HEK293 (cell line): ENCODE data around the gene IL4R.
"Not testable (repeated sequence)": the region's sequence is repeated elsewhere in the genome, so short reads cannot be mapped to it uniquely, and the experiment has no call there.

Experiments
- CTCF ChIA-PET: fragments of 350-600 bp; formaldehyde crosslinking; extraction: SDS; loops from one replicate; lab custom pipeline; 2021; ENCODE audit warnings: antibody characterized with exemption; lab: Yijun Ruan, JAX
- POLR2A ChIA-PET: fragments of 300-600 bp; formaldehyde crosslinking; extraction: SDS; loops from one replicate; lab custom pipeline; 2020; ENCODE audit warnings: antibody characterized with exemption, inconsistent platforms; lab: Yijun Ruan, JAX
- H3K27ac ChIP-seq: fragments of 200-500 bp; sonication (Bioruptor generic); 2 replicates; pipeline ENCODE4 v1.5.1; 2014; ENCODE audit warnings: low read depth, low read length, control low read depth, inconsistent platforms; ENCODE audit errors: extremely low read depth
- H3K36me3 ChIP-seq, 2 experiments: fragments of 200-500 bp in 1 of 2; sonication (Bioruptor generic) in 1 of 2; 1 replicate in 1 of 2; 2 replicates in 1 of 2; pipeline ENCODE4 v1.5.1; 2014 to 2017; ENCODE audit warnings: inconsistent platforms in 2 of 2, low read length in 2 of 2; ENCODE audit not compliant: control insufficient read depth in 2 of 2, insufficient read depth in 1 of 2
- H3K4me1 ChIP-seq: fragments of 200-500 bp; sonication (Bioruptor generic); 2 replicates; pipeline ENCODE4 v1.5.1; 2014; ENCODE audit warnings: mild to moderate bottlenecking, low read length, inconsistent platforms; ENCODE audit not compliant: control insufficient read depth, insufficient read depth
- H3K4me3 ChIP-seq: 2 replicates; pipeline ENCODE4 v1.5.1; 2011; ENCODE audit warnings: low read depth, mild to moderate bottlenecking, control low read depth, low read length, moderate library complexity
- H3K9me3 ChIP-seq: fragments of 200-500 bp; sonication (Bioruptor generic); 2 replicates; pipeline ENCODE4 v1.5.1; 2014; ENCODE audit warnings: low read depth, low read length, inconsistent platforms; ENCODE audit not compliant: control insufficient read depth, insufficient read depth
- INSM2 ChIP-seq: fragments of 450-650 bp; formaldehyde crosslinking; IDR thresholded peaks from 2 replicates; pipeline ENCODE4 v1.5.1; 2016; ENCODE audit warnings: missing biosample characterization, missing genetic modification characterization
- MZF1 ChIP-seq: fragments of 450-650 bp; formaldehyde crosslinking; IDR thresholded peaks from 2 replicates; pipeline ENCODE4 v1.5.1; 2017; ENCODE audit warnings: missing biosample characterization, missing genetic modification characterization, borderline replicate concordance
- REST ChIP-seq: fragments of 450-650 bp; formaldehyde crosslinking; IDR thresholded peaks from 2 replicates; pipeline ENCODE4 v1.5.1; 2016; ENCODE audit warnings: missing biosample characterization, missing genetic modification characterization
- SP3 ChIP-seq: fragments of 450-650 bp; formaldehyde crosslinking; IDR thresholded peaks from 2 replicates; pipeline ENCODE4 v1.5.1; 2016; ENCODE audit warnings: missing biosample characterization, missing genetic modification characterization
- TSHZ1 ChIP-seq: fragments of 450-650 bp; formaldehyde crosslinking; IDR thresholded peaks from 2 replicates; pipeline ENCODE4 v1.5.1; 2016; ENCODE audit warnings: missing biosample characterization, missing genetic modification characterization, borderline replicate concordance
- ZBTB1 ChIP-seq: fragments of 450-650 bp; formaldehyde crosslinking; IDR thresholded peaks from 2 replicates; pipeline ENCODE4 v1.5.1; 2016; ENCODE audit warnings: missing biosample characterization, missing genetic modification characterization
- ZBTB11 ChIP-seq: fragments of 450-650 bp; formaldehyde crosslinking; conservative IDR thresholded peaks from 2 replicates; pipeline ENCODE4 v1.5.1; 2016; ENCODE audit warnings: low read depth, missing biosample characterization, missing genetic modification characterization
- ZBTB7A ChIP-seq: fragments of 450-650 bp; formaldehyde crosslinking; IDR thresholded peaks from 2 replicates; pipeline ENCODE4 v1.5.1; 2016; ENCODE audit warnings: low read depth, missing biosample characterization, missing genetic modification characterization
- ZNF223 ChIP-seq: fragments of 450-650 bp; formaldehyde crosslinking; IDR thresholded peaks from 2 replicates; pipeline ENCODE4 v1.5.1; 2016; ENCODE audit warnings: missing biosample characterization, missing genetic modification characterization
- ZNF24 ChIP-seq: fragments of 450-650 bp; formaldehyde crosslinking; IDR thresholded peaks from 2 replicates; pipeline ENCODE4 v1.5.1; 2016; ENCODE audit warnings: missing biosample characterization, missing genetic modification characterization
- ZNF518A ChIP-seq: fragments of 450-650 bp; formaldehyde crosslinking; conservative IDR thresholded peaks from 2 replicates; pipeline ENCODE4 v1.5.1; 2016; ENCODE audit warnings: low read depth, missing biosample characterization, missing genetic modification characterization
- ZNF530 ChIP-seq: fragments of 450-650 bp; formaldehyde crosslinking; IDR thresholded peaks from 2 replicates; pipeline ENCODE4 v1.5.1; 2016; ENCODE audit warnings: low read depth, missing biosample characterization, missing genetic modification characterization
- ZNF544 ChIP-seq: fragments of 450-650 bp; formaldehyde crosslinking; IDR thresholded peaks from 2 replicates; pipeline ENCODE4 v1.5.0; 2017; ENCODE audit warnings: missing biosample characterization, missing genetic modification characterization
- ZNF560 ChIP-seq: fragments of 450-650 bp; formaldehyde crosslinking; IDR thresholded peaks from 2 replicates; pipeline ENCODE4 v1.5.1; 2017; ENCODE audit warnings: missing biosample characterization, missing genetic modification characterization, borderline replicate concordance
- ZNF664 ChIP-seq: fragments of 450-650 bp; formaldehyde crosslinking; IDR thresholded peaks from 2 replicates; pipeline ENCODE4 v1.5.1; 2016; ENCODE audit warnings: missing biosample characterization, missing genetic modification characterization
- ZNF704 ChIP-seq: fragments of 450-650 bp; formaldehyde crosslinking; IDR thresholded peaks from 2 replicates; pipeline ENCODE4 v1.5.1; 2016; ENCODE audit warnings: missing biosample characterization, missing genetic modification characterization
- ZNF707 ChIP-seq: fragments of 450-650 bp; formaldehyde crosslinking; IDR thresholded peaks from 2 replicates; pipeline ENCODE4 v1.5.1; 2016; ENCODE audit warnings: missing biosample characterization, missing genetic modification characterization
- ZNF768 ChIP-seq: fragments of 450-650 bp; formaldehyde crosslinking; IDR thresholded peaks from 2 replicates; pipeline ENCODE4 v1.5.1; 2018; ENCODE audit warnings: missing biosample characterization, mild to moderate bottlenecking, missing genetic modification characterization

IL4R gene

GRCh38 chr16:27287887-27288286 is 25.9 kb upstream of the IL4R start (continued):
- no peak for TF ChIP-seq TSHZ1 (tag by site-specific recombination)
- TF ChIP-seq ZNF544 (tag by site-specific recombination) = no peak
- no peak for TF ChIP-seq ZBTB1 (tag by site-specific recombination)
- TF ChIP-seq ZNF768 (tag by site-specific recombination) = no peak
- TF ChIP-seq INSM2 (tag by site-specific recombination) = no peak
- no peak for TF ChIP-seq ZBTB7A
- no peak for TF ChIP-seq ZNF707
- TF ChIP-seq MZF1 (tag by site-specific recombination) = no peak
- TF ChIP-seq ZNF223 (tag by site-specific recombination) = no peak
- no peak for TF ChIP-seq ZNF704 (tag by site-specific recombination)
- TF ChIP-seq ZNF24 (tag by site-specific recombination) = no peak
- no peak for TF ChIP-seq ZNF530
- TF ChIP-seq, all 188 proteins: peak for 0

GRCh38 chr16:27288313-27288712 is 25.5 kb upstream of the IL4R start:
- POLR2A ChIA-PET, H3K4me3 ChIP-seq, H3K4me1 ChIP-seq, H3K36me3 ChIP-seq, H3K27ac ChIP-seq, H3K9me3 ChIP-seq: not testable (repeated sequence)
- CTCF ChIA-PET = interaction anchor here (0.7 kb wide), 1 partner anchor 14 kb away, joined by 3 read pairs; no protein-coding TSS in a partner anchor
- TF ChIP-seq REST (tag by site-specific recombination) (peak; percentile 36; the same call in 1 of the 2 replicates), ZBTB11 (tag by site-specific recombination) (peak; percentile 57), ZNF518A (tag by site-specific recombination) (peak; percentile 77), ZNF664 (tag by site-specific recombination) (0 out of 2 replicates have a peak, but pooled peaks have one; percentile 13), ZNF560 (tag by site-specific recombination) (0 out of 2 replicates have a peak, but pooled peaks have one; percentile 39), SP3 (tag by site-specific recombination) (peak; percentile 16; the same call in 1 of the 2 replicates)
